GM12892 (cell line): ENCODE results near the gene SNRNP35.
"Not testable (repeated sequence)": the region's sequence is repeated elsewhere in the genome, so short reads cannot be mapped to it uniquely, and the experiment has no call there.

Experiments used
- DNase-seq: peaks from one replicate; pipeline ENCODE4 v3.0.0; 2011; ENCODE audit not compliant: insufficient read length
- FAIRE-seq: peaks from 2 replicates; lab custom pipeline; 2011; peaks lifted over from hg19 to GRCh38; lab: Jason Lieb, UNC
- POLR2A ChIP-seq: IDR thresholded peaks from 2 replicates; pipeline ENCODE4 v1.6.1; 2011; ENCODE audit warnings: low read depth, low read length, control low read depth
- POLR2AphosphoS5 ChIP-seq: IDR thresholded peaks from 2 replicates; pipeline ENCODE4 v1.6.1; 2011; ENCODE audit warnings: low read depth, low read length, control low read depth
- TAF1 ChIP-seq: IDR thresholded peaks from 2 replicates; pipeline ENCODE4 v1.6.1; 2011; ENCODE audit warnings: low read depth, mild to moderate bottlenecking, control low read depth, low read length, borderline replicate concordance

Gene SNRNP35

GRCh38 chr12:123453165-123453564 lies 4.8 kb upstream of the SNRNP35 start:
- DNase-seq (no peak), FAIRE-seq (no peak)
- TF ChIP-seq TAF1: no peak
- TF ChIP-seq POLR2A: no peak
- no peak for TF ChIP-seq POLR2AphosphoS5

GRCh38 chr12:123463174-123463573 lies 5.2 kb downstream of the SNRNP35 start:
- FAIRE-seq, DNase-seq: not testable (repeated sequence)

- FAIRE-seq (no peak), DNase-seq (no peak)
- TF ChIP-seq POLR2A: no peak
- no peak for TF ChIP-seq POLR2AphosphoS5
- no peak for TF ChIP-seq TAF1
Measured at GRCh38 chr12:123465084-123465483, 7.1 kb downstream of the SNRNP35 start.

GRCh38 chr12:123468786-123469185 lies 10.8 kb downstream of the SNRNP35 start:
- FAIRE-seq (no peak), DNase-seq (no peak)
- no peak for TF ChIP-seq POLR2AphosphoS5
- no peak for TF ChIP-seq POLR2A
- no peak for TF ChIP-seq TAF1

GRCh38 chr12:123469978-123470377 lies 12.0 kb downstream of the SNRNP35 start:
- TF ChIP-seq TAF1: no peak
- TF ChIP-seq POLR2AphosphoS5: no peak
- no peak for TF ChIP-seq POLR2A
- DNase-seq (no peak), FAIRE-seq (no peak)

DNA sequence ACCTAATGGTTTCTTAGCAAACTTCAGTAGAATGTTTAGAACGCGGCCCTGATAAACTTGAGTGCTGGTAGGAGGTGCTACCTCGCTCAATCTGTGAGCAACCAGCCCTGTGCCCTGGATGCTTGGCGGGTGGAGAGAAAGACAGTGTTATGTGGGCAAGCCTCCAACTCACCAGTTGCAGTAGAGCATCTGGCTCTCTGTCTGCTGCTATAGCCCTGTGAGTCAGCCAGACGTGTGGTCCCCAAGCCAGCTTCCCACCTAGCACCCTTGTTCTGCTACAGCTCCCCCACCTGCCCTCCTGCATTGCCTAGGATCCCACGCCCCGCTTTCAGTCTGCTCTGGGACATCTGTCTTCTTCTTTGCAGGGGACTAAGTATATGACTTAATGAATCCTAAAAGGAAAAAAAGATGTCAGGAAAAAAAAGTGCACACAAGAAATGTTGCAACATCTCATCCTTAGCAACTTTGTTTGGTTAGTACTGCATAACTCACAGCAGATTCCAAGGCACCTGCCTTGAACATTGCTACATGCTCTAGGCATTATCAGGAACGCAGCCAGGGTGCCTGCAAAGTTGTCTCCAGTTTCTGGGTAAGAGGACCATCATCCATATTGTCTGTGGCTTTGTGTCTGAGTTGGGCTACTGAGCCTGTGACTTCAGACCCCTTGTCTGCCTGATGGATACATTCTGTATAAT lies 13.6 kb downstream of the SNRNP35 start:
- no peak for TF ChIP-seq POLR2A
- TF ChIP-seq POLR2AphosphoS5: no peak
- TF ChIP-seq TAF1: no peak
- no peak for FAIRE-seq
- no peak for DNase-seq

GRCh38 chr12:123472438-123472849 lies 14.5 kb downstream of the SNRNP35 start:
- FAIRE-seq (no peak), DNase-seq (no peak)
- TF ChIP-seq POLR2AphosphoS5: no peak; the same call in 1 of the 2 replicates
- TF ChIP-seq POLR2A: 0 out of 2 replicates have a peak, but pooled peaks have one; percentile 21

GRCh38 chr12:123474485-123475245 lies 16.7 kb downstream of the SNRNP35 start:
- DNase-seq: no peak
- peak; percentile 86 for FAIRE-seq
- TF ChIP-seq POLR2AphosphoS5: no peak
- no peak for TF ChIP-seq POLR2A
- no peak for TF ChIP-seq TAF1

DNA sequence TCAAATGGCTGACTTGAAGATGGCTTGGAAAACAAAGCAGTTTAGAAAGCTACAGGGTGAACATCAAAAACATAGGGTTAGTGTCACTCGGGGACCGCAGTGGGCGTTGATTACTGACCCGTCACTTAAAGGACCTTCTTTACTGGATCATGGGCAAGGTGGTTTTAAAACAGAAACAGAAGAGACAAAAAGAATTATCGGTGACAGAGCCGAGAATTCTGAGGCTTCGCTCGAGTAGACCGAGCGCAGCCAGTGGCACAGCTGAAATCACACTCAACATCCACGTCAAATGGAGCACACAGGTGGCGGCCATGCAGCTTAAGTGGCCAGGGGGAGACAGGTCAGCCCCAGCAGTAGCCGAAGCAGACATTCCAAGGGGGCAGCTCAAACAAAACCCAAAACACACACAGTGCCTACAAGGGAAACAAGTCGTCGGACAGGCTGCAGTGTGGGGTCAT lies 17.3 kb downstream of the SNRNP35 start:
- TF ChIP-seq POLR2A: no peak
- DNase-seq: no peak
- no peak for FAIRE-seq

DNA sequence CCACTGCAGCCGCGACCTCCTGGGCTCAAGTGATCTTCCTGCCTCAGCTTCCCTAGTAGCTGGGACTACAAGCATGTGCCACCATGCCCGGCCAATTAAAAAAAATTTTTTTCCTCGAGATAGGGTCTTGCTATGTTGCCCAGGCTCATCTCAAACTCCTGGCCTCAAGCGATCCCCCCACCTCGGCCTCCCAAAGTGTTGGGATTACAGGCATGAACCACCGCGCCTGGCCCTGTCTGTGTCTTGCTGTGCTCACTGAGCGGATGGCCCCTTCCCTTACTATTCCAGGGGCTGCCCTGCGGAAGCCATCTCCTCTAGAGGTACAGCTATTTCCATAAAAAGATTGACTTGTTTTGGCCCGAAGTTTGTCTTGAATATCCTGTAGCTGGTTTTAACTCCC lies 20.1 kb downstream of the SNRNP35 start:
- no peak for FAIRE-seq

GRCh38 chr12:123478762-123479161 lies 20.8 kb downstream of the SNRNP35 start:
- FAIRE-seq: no peak
- TF ChIP-seq TAF1 (no peak), POLR2A (no peak), POLR2AphosphoS5 (no peak)
- no peak for DNase-seq

More for the DNA sequence above, 20.1 kb downstream of the SNRNP35 start:
- no peak for DNase-seq
- TF ChIP-seq POLR2AphosphoS5: no peak
- TF ChIP-seq TAF1: no peak
- no peak for TF ChIP-seq POLR2A
